ENCODE data around the gene COQ2.

DNA sequence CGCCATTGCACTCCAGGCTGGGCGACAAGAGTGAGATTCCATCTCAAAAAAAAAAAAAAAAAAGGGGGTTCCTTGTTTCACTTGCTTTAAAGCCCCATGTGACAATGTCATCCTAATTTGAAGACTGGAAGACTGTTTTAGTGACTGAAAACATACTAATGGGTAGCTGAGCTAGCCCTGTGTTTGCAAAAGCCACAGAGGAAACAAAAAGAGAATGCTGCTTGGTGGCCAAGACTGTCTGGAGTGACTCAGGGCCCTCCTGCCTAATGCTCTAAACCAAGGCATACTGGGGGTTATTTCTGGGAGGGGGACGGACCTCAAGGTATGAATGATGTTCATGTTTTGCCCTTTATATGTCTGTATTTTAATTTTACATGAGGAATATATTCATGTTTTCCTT, 34.1 kb upstream of the COQ2 start:
- TF ChIP-seq POLR2A (IDR thresholded peaks at IDR 0.05) (no peak), POLR2AphosphoS5 (IDR thresholded peaks at IDR 0.05) (no peak), EP300 (IDR thresholded peaks at IDR 0.05) (no peak)
- TF ChIP-seq, protein P1, sequence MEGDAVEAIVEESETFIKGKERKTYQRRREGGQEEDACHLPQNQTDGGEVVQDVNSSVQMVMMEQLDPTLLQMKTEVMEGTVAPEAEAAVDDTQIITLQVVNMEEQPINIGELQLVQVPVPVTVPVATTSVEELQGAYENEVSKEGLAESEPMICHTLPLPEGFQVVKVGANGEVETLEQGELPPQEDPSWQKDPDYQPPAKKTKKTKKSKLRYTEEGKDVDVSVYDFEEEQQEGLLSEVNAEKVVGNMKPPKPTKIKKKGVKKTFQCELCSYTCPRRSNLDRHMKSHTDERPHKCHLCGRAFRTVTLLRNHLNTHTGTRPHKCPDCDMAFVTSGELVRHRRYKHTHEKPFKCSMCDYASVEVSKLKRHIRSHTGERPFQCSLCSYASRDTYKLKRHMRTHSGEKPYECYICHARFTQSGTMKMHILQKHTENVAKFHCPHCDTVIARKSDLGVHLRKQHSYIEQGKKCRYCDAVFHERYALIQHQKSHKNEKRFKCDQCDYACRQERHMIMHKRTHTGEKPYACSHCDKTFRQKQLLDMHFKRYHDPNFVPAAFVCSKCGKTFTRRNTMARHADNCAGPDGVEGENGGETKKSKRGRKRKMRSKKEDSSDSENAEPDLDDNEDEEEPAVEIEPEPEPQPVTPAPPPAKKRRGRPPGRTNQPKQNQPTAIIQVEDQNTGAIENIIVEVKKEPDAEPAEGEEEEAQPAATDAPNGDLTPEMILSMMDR (IDR thresholded peaks at IDR 0.05), result no peak
